ENCODE results near the gene AQP1. TPM values are rescaled to one million over a fixed set of nuclear protein-coding genes. Genes with fewer than 3 reads are reported as not detected.

Gene AQP1
- total and polyA plus RNA-seq, 11 donors, result 113 to 420 (median 210) TPM

DNA sequence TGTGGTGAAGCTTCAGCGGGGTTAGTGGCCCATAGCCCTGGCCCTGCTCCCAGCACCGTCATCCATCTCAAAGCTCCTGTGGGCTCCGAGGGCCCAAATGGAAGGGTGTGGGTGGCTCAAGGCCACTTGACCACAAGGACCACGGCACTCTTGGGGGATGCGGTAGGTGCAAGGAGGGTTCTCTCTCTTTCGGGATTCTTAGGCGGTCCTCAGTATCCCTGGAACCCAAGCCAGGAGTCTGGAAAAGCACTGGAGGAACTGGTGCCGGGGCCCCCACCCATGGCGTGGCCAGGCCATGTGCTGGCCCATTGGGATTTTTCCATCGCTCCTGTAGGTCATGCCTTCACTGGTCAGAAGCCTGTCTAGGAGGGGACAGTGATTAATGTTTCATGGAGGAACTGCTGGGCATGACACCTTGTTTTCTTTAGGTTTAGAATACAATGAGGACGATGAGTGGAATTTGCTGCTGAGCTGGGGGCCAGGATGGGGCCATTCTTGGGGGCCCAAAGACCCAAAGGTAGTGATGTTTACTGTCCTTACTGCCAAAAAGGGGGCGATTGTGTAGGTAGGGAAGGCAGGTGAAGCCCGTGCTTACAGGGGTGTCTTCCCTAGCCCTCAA, 16.7 kb downstream of the AQP1 start:
- H3K27ac ChIP-seq, result no peak overlapping the region
- peaks cover 0 to 28% (median 22%) of the 10 kb centered on the region in 9 donors for H3K36me3 ChIP-seq
- peaks cover 0 to 53% (median 20%) of the 10 kb centered on the region in 12 donors for H3K4me1 ChIP-seq
- H3K9me3 ChIP-seq, result peaks cover 0 to 13% (median 0%) of the 10 kb centered on the region in 12 donors
- TF ChIP-seq, protein P1, sequence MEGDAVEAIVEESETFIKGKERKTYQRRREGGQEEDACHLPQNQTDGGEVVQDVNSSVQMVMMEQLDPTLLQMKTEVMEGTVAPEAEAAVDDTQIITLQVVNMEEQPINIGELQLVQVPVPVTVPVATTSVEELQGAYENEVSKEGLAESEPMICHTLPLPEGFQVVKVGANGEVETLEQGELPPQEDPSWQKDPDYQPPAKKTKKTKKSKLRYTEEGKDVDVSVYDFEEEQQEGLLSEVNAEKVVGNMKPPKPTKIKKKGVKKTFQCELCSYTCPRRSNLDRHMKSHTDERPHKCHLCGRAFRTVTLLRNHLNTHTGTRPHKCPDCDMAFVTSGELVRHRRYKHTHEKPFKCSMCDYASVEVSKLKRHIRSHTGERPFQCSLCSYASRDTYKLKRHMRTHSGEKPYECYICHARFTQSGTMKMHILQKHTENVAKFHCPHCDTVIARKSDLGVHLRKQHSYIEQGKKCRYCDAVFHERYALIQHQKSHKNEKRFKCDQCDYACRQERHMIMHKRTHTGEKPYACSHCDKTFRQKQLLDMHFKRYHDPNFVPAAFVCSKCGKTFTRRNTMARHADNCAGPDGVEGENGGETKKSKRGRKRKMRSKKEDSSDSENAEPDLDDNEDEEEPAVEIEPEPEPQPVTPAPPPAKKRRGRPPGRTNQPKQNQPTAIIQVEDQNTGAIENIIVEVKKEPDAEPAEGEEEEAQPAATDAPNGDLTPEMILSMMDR (IDR thresholded peaks at IDR 0.05), result no peak
- no peak for TF ChIP-seq POLR2A (IDR thresholded peaks at IDR 0.05)
- peak in 1 of 5 donors; percentile 13 for DNase-seq
- no peaks in the 10 kb centered on the region for H3K27me3 ChIP-seq
- intact Hi-C loops (cut with DNase I), result no loop called here
- WGBS, 4 donors, result 94 to 97% (median 95%) methylated on average over 13 of the region's 13 CpGs
- no peak overlapping the region for H3K4me3 ChIP-seq
- ATAC-seq, result no peak

DNA sequence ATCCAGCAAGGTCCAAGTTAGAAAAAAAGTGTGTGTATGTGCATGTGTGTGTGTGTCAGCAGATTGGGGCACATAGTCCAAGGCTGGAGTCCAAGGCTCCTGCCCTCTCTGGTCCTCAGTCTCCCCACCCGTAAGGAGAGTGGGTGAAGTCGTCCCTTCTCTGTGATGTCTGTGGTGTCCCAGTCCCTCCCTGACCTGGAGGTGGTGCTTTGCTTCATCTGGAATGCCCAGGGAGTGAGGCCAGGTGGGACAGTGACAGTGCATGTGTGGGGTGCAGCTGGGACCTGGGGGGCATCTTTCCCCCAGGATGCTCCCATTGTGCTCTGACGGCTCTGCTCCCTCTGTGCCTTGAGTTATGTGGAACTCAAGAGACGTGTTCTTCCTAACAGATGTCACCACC, 18.0 kb downstream of the AQP1 start:
- no peaks in the 10 kb centered on the region for H3K27me3 ChIP-seq
- peak in 1 of 5 donors; percentile 13 for DNase-seq
- TF ChIP-seq, protein P1 (IDR thresholded peaks at IDR 0.05), result no peak
- TF ChIP-seq POLR2A (IDR thresholded peaks at IDR 0.05), result no peak
- H3K4me3 ChIP-seq, result no peak overlapping the region
- H3K27ac ChIP-seq, result peak overlapping the region in 2 of 12 donors; percentile 8 to 47
- peaks cover 0 to 15% (median 9%) of the 10 kb centered on the region in 9 donors for H3K36me3 ChIP-seq
- peaks cover 0 to 58% (median 27%) of the 10 kb centered on the region in 12 donors for H3K4me1 ChIP-seq
- no peak for ATAC-seq
- intact Hi-C loops (cut with DNase I), result loop anchor here in 2 of 10 donors (5.0 to 10.0 kb wide), 2 partner anchors 57 to 125 kb away; no protein-coding TSS in a partner anchor
- peaks cover 0 to 13% (median 0%) of the 10 kb centered on the region in 12 donors for H3K9me3 ChIP-seq
- WGBS, 4 donors, result 84 to 90% (median 86%) methylated on average over 3 to 4 of the region's 4 CpGs

DNA sequence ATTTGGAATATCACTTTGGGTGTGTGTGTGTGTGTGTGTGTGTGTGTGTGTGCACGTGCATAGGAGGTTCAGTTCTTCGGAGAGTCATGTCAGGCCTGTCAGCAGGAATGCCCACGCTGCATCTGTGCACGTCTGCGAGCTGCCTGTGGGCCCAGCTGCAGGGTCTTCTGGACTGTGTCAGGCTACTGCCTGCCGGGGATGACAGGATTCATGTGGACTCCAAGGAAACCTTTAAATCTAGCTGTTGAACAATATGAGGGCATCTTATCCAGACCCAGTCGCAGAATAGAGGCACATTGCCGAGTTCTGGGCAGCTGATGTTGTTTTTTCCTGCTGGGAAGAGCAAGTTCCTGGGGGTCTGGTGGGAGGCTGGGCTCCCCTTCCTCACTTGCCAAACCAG, 19.0 kb downstream of the AQP1 start:
- Histone ChIP-seq H3K9me3 (peaks cover 0 to 13% (median 0%) of the 10 kb centered on the region in 12 donors), H3K4me3 (no peak overlapping the region), H3K27ac (peak overlapping the region in 11 of 12 donors; percentile 31 to 67 (median 53)), H3K27me3 (no peaks in the 10 kb centered on the region), H3K36me3 (peaks cover 0 to 6% (median under 1%) of the 10 kb centered on the region in 9 donors), H3K4me1 (peaks cover 0 to 63% (median 29%) of the 10 kb centered on the region in 12 donors)
- DNase-seq (peak in 3 of 5 donors; percentile 51 to 77 (median 59)), ATAC-seq (peak; percentile 55 to 70 (median 62))
- WGBS, 4 donors, result 11 to 29% (median 24%) methylated on average over 4 to 8 of the region's 8 CpGs
- intact Hi-C loops (cut with DNase I), result loop anchor here in 2 of 10 donors (5.0 to 10.0 kb wide), 2 partner anchors 58 to 126 kb away; no protein-coding TSS in a partner anchor
- TF ChIP-seq, protein P1 (IDR thresholded peaks at IDR 0.05), result no peak
- TF ChIP-seq POLR2A (IDR thresholded peaks at IDR 0.05), result no peak
